H9 (cell line): ENCODE data around the gene ERVK3-1. TPM values are rescaled to one million over a fixed set of nuclear protein-coding genes. Genes with fewer than 3 reads are reported as not detected.

Source experiments
- DNase-seq: peaks from one replicate; pipeline ENCODE4 v3.0.0-alpha.2; 2017
- H2AFZ ChIP-seq: one replicate; pipeline ENCODE4 v1.6.1; 2013; ENCODE audit warnings: mild to moderate bottlenecking, low read length, control low read depth, moderate library complexity
- H2AK5ac ChIP-seq: 2 replicates; pipeline ENCODE4 v1.6.1; 2013; ENCODE audit warnings: low read length, control low read depth, mixed read lengths; ENCODE audit not compliant: insufficient read length
- H2BK120ac ChIP-seq: one replicate; pipeline ENCODE4 v1.6.1; 2013; ENCODE audit warnings: low read depth, mild to moderate bottlenecking, low read length, control low read depth, inconsistent platforms; ENCODE audit not compliant: poor library complexity, severe bottlenecking
- H2BK12ac ChIP-seq: 2 replicates; pipeline ENCODE4 v1.6.1; 2013; ENCODE audit warnings: low read length, control low read depth, mixed read lengths, low read depth; ENCODE audit not compliant: insufficient read length
- H2BK15ac ChIP-seq: 2 replicates; pipeline ENCODE4 v1.6.1; 2013; ENCODE audit warnings: low read depth, low read length, control low read depth
- H2BK20ac ChIP-seq: one replicate; pipeline ENCODE4 v1.6.1; 2013; ENCODE audit warnings: low read depth, mild to moderate bottlenecking, low read length, control low read depth, inconsistent platforms; ENCODE audit not compliant: poor library complexity, severe bottlenecking
- H2BK5ac ChIP-seq: 2 replicates; pipeline ENCODE4 v1.6.1; 2013; ENCODE audit warnings: low read length, control low read depth, mixed read lengths; ENCODE audit not compliant: insufficient read length
- H3K14ac ChIP-seq: 2 replicates; pipeline ENCODE4 v1.6.1; 2013; ENCODE audit warnings: low read length, control low read depth; ENCODE audit not compliant: insufficient read depth
- H3K18ac ChIP-seq: 2 replicates; pipeline ENCODE4 v1.6.1; 2013; ENCODE audit warnings: low read depth, mild to moderate bottlenecking, mixed read lengths, low read length, control low read depth; ENCODE audit not compliant: insufficient read length
- H3K23ac ChIP-seq: 2 replicates; pipeline ENCODE4 v1.6.1; 2013; ENCODE audit warnings: low read length, control low read depth, mixed read lengths, low read depth; ENCODE audit not compliant: insufficient read length
- H3K23me2 ChIP-seq: 2 replicates; pipeline ENCODE4 v1.6.1; 2013; ENCODE audit warnings: low read depth, mild to moderate bottlenecking, mixed read lengths, low read length, control low read depth; ENCODE audit not compliant: insufficient read length, poor library complexity, severe bottlenecking
- H3K27ac ChIP-seq: 2 replicates; pipeline ENCODE4 v1.5.1; 2013; ENCODE audit warnings: low read length, control low read depth, mixed read lengths, low read depth; ENCODE audit not compliant: insufficient read length
- H3K27me3 ChIP-seq: 2 replicates; pipeline ENCODE4 v1.6.1; 2013; ENCODE audit warnings: low read length, control low read depth, inconsistent platforms; ENCODE audit not compliant: insufficient read depth
- H3K4ac ChIP-seq: 2 replicates; pipeline ENCODE4 v1.6.1; 2013; ENCODE audit warnings: low read depth, mild to moderate bottlenecking, control low read depth, inconsistent platforms, low read length, moderate library complexity
- H3K4me1 ChIP-seq: 2 replicates; pipeline ENCODE4 v1.6.1; 2013; ENCODE audit warnings: low read length, control low read depth, inconsistent platforms; ENCODE audit not compliant: insufficient read depth
- H3K4me2 ChIP-seq: 2 replicates; pipeline ENCODE4 v1.6.1; 2013; ENCODE audit warnings: low read length, control low read depth, mixed read lengths; ENCODE audit not compliant: insufficient read length, insufficient read depth
- H3K56ac ChIP-seq: 2 replicates; pipeline ENCODE4 v1.6.1; 2013; ENCODE audit warnings: low read depth, mild to moderate bottlenecking, mixed read lengths, low read length, control low read depth; ENCODE audit not compliant: insufficient read length
- H3K79me1 ChIP-seq: 2 replicates; pipeline ENCODE4 v1.6.1; 2013; ENCODE audit warnings: low read depth, mild to moderate bottlenecking, moderate library complexity, low read length, control low read depth, inconsistent platforms; ENCODE audit not compliant: insufficient read depth, poor library complexity, severe bottlenecking
- H3K79me2 ChIP-seq: 2 replicates; pipeline ENCODE4 v1.6.1; 2013; ENCODE audit warnings: low read length, control low read depth, inconsistent platforms; ENCODE audit not compliant: insufficient read depth
- H3K9ac ChIP-seq: 2 replicates; pipeline ENCODE4 v1.6.1; 2013; ENCODE audit warnings: low read length, control low read depth, mixed read lengths; ENCODE audit not compliant: insufficient read length; ENCODE audit errors: extremely low read depth
- H3K9me3 ChIP-seq: one replicate; pipeline ENCODE4 v1.6.1; 2013; ENCODE audit warnings: low read depth, low read length, inconsistent platforms; ENCODE audit not compliant: control insufficient read depth
- H3T11ph ChIP-seq: one replicate; pipeline ENCODE4 v1.6.1; 2013; ENCODE audit warnings: mild to moderate bottlenecking, low read length, control low read depth, inconsistent platforms
- H4K20me1 ChIP-seq: one replicate; pipeline ENCODE4 v1.6.1; 2013; ENCODE audit not compliant: control insufficient read depth, insufficient read length, insufficient read depth
- H4K5ac ChIP-seq: 2 replicates; pipeline ENCODE4 v1.6.1; 2013; ENCODE audit warnings: low read depth, mild to moderate bottlenecking, mixed read lengths, low read length, control low read depth; ENCODE audit not compliant: insufficient read length
- H4K8ac ChIP-seq: replicated peaks from 2 replicates; pipeline ENCODE4 v1.6.1; 2013; ENCODE audit warnings: low read length, control low read depth, mixed read lengths, low read depth; ENCODE audit not compliant: insufficient read length
- H4K91ac ChIP-seq: 2 replicates; pipeline ENCODE4 v1.6.1; 2013; ENCODE audit warnings: low read depth, mild to moderate bottlenecking, moderate library complexity, mixed read lengths, low read length, control low read depth; ENCODE audit not compliant: insufficient read length
- H3K27ac Mint-ChIP-seq, 3 experiments: 2 replicates in 2 of 3; 3 replicates in 1 of 3; pipeline ENCODE4 v1.8.0; 2020 to 2021; ENCODE audit warnings: mixed read lengths in 3 of 3, mild to moderate bottlenecking in 1 of 3, moderate library complexity in 1 of 3
- H3K27me3 Mint-ChIP-seq: 2 replicates; pipeline ENCODE4 v1.8.0; 2021; ENCODE audit warnings: low read depth, mild to moderate bottlenecking, moderate library complexity, mixed read lengths
- H3K36me3 Mint-ChIP-seq, 3 experiments: 2 replicates in 2 of 3; 3 replicates in 1 of 3; pipeline ENCODE4 v1.8.0; 2020 to 2021; ENCODE audit warnings: low read depth in 3 of 3, mixed read lengths in 3 of 3; ENCODE audit not compliant: insufficient read depth in 1 of 3
- H3K4me1 Mint-ChIP-seq, 2 experiments: 2 replicates each; pipeline ENCODE4 v1.8.0; 2020; ENCODE audit warnings: mixed read lengths in 2 of 2
- H3K4me3 Mint-ChIP-seq, 2 experiments: 2 replicates in 1 of 2; 3 replicates in 1 of 2; pipeline ENCODE4 v1.8.0; 2020 to 2021; ENCODE audit warnings: mild to moderate bottlenecking in 2 of 2, mixed read lengths in 2 of 2, moderate library complexity in 1 of 2
- H3K9me3 Mint-ChIP-seq, 2 experiments: 2 replicates in 1 of 2; 3 replicates in 1 of 2; pipeline ENCODE4 v1.8.0; 2020; ENCODE audit warnings: mild to moderate bottlenecking in 2 of 2, mixed read lengths in 2 of 2, moderate library complexity in 1 of 2
- WGBS: extraction: QIAGEN DNeasy Blood & Tissue Kit; methylation state at CpG from one replicate; pipeline ENCODE4 v1.1.7; 2013; ENCODE audit warnings: missing lambda C conversion rate, low lambda C conversion rate, mixed read lengths; ENCODE audit not compliant: insufficient read length; ENCODE audit errors: extremely low coverage; 5-methylcytosine and 5-hydroxymethylcytosine counted together
- total RNA-seq: library from RNA; stranded (reverse); gene quantifications from 2 replicates; pipeline ENCODE4 v1.2.1, GENCODE V29; 2021
- TF ChIP-seq, protein P1 (sequence below): fragments of 200-600 bp; sonication (generic); conservative IDR thresholded peaks from 3 replicates; pipeline ENCODE4 v1.8.0; 2021; ENCODE audit warnings: antibody characterized with exemption, mild to moderate bottlenecking

ERVK3-1 gene
- total RNA-seq, 1 experiment from 2014 or later, result 43.7 TPM

DNA sequence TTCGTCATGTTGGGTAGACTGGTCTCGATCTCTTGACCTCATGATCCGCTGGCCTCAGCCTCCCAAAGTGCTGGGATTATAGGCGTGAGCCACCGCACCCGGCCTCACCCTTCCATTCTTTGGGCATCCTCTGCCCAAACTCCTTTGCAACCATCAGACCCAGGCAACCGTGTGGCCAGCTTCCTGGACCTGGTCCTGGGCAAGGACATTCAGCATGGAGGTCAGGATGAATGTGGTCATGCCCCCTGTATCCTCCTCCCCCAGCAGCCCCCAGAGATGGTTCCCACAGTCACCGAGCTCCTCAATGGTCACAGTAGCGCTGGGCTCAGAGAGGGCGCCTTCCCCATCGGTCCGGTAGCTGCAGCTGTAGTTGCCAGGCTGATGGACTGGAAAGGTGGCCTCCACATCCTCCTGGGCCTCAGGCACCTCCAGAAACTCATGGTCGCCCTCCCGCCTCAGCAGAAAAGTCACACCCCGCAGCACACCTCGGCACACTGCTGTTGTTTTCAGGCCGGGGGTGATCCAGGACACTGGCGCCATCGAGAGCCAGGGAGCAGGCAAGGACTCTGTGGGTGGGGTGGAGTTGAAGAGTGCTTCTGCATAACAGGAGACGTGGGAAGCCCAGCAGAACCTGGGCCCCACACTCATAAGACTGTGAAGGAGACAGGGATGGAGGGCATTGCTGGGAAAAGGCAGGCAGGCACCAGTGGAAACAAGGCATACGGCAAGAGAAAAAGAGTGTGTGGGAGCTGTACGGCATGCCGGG is 47.0 kb downstream of the ERVK3-1 start:
- Histone ChIP-seq H2BK20ac (no peak overlapping the region), H4K91ac (no peak overlapping the region), H3K4ac (no peak overlapping the region), H4K5ac (no peak overlapping the region), H3K79me2 (no peaks in the 10 kb centered on the region), H2BK120ac (no peak overlapping the region), H3K23me2 (peaks cover 5% of the 10 kb centered on the region), H2BK15ac (no peak overlapping the region), H2AFZ (no peak overlapping the region), H3K79me1 (no peaks in the 10 kb centered on the region), H3K4me2 (no peak overlapping the region), H3K14ac (no peak overlapping the region), H3K9me3 (no peaks in the 10 kb centered on the region), H2BK12ac (no peak overlapping the region), H2BK5ac (no peak overlapping the region), H3K18ac (no peak overlapping the region), H2AK5ac (no peak overlapping the region), H3K27ac (no peak overlapping the region), H3K23ac (no peak overlapping the region), H3K4me1 (no peaks in the 10 kb centered on the region), H3T11ph (no peak overlapping the region), H3K56ac (no peak overlapping the region), H3K27me3 (no peaks in the 10 kb centered on the region), H4K8ac (no peak overlapping the region), H3K9ac (no peak overlapping the region), H4K20me1 (no peaks in the 10 kb centered on the region)
- no peaks in the 10 kb centered on the region for H3K27me3 Mint-ChIP-seq
- no peak for DNase-seq
- H3K36me3 Mint-ChIP-seq, result peaks cover 0 to 4% (median 2%) of the 10 kb centered on the region in 3 experiments; a peak in 4 of 7 replicates
- peak overlapping the region in 1 of 2 experiments; percentile 60; a peak in 1 of 5 replicates for H3K4me3 Mint-ChIP-seq
- WGBS, result no CpG with 5 or more reads among the region's 23 CpGs
- H3K9me3 Mint-ChIP-seq, result no peaks in the 10 kb centered on the region
- H3K4me1 Mint-ChIP-seq, result 0 out of 4 replicates have a peak, but pooled peaks cover 0 to 2% of the 10 kb centered on the region in 2 experiments
- TF ChIP-seq, protein P1, sequence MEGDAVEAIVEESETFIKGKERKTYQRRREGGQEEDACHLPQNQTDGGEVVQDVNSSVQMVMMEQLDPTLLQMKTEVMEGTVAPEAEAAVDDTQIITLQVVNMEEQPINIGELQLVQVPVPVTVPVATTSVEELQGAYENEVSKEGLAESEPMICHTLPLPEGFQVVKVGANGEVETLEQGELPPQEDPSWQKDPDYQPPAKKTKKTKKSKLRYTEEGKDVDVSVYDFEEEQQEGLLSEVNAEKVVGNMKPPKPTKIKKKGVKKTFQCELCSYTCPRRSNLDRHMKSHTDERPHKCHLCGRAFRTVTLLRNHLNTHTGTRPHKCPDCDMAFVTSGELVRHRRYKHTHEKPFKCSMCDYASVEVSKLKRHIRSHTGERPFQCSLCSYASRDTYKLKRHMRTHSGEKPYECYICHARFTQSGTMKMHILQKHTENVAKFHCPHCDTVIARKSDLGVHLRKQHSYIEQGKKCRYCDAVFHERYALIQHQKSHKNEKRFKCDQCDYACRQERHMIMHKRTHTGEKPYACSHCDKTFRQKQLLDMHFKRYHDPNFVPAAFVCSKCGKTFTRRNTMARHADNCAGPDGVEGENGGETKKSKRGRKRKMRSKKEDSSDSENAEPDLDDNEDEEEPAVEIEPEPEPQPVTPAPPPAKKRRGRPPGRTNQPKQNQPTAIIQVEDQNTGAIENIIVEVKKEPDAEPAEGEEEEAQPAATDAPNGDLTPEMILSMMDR, result no peak
- peak overlapping the region in 1 of 3 experiments; percentile 29; a peak in 1 of 7 replicates for H3K27ac Mint-ChIP-seq
